Stimulated activated effector memory CD8-positive, alpha-beta T cell treated with anti-CD3 and anti-CD28 coated beads, Interleukin-12 subunit alpha, Interleukin-12 subunit beta, amount 100 ng/mL, for 72 hours (primary cell): ENCODE measurements around the gene TMF1.

ENCODE experiments used
- ATAC-seq: fragments of 150-1000 bp; cut with Tn5 transposase; 2 replicates; pipeline ENCODE4 v1.10.0; 2021
- DNase-seq, 2 donors: peaks; one replicate each; pipeline ENCODE4 v3.0.0; 2021 to 2022; ENCODE audit warnings: low spot score in 2 of 2
- H3K27ac Mint-ChIP-seq: one replicate; pipeline ENCODE4 v1.8.0; 2022; ENCODE audit warnings: mild to moderate bottlenecking, mixed read lengths
- H3K36me3 Mint-ChIP-seq: one replicate; pipeline ENCODE4 v1.8.0; 2022; ENCODE audit warnings: mild to moderate bottlenecking, mixed read lengths
- H3K4me1 Mint-ChIP-seq: one replicate; pipeline ENCODE4 v1.8.0; 2022; ENCODE audit warnings: mixed read lengths
- H3K4me3 Mint-ChIP-seq: one replicate; pipeline ENCODE4 v1.8.0; 2022; ENCODE audit warnings: mild to moderate bottlenecking, mixed read lengths
- H3K9me3 Mint-ChIP-seq: one replicate; pipeline ENCODE4 v1.8.0; 2022; ENCODE audit warnings: mixed read lengths

Gene TMF1

GRCh38 chr3:69012100-69012799, 39.9 kb downstream of the TMF1 start:
- Mint-ChIP-seq H3K4me3 (peak overlapping the region; percentile 72), H3K9me3 (no peaks in the 10 kb centered on the region), H3K4me1 (peaks cover 22% of the 10 kb centered on the region), H3K27ac (peak overlapping the region; percentile 56), H3K36me3 (peaks cover 41% of the 10 kb centered on the region)
- no peak for ATAC-seq
- DNase-seq: no peak

- no peak for DNase-seq
- Mint-ChIP-seq H3K4me1 (peaks cover 22% of the 10 kb centered on the region), H3K27ac (peak overlapping the region; percentile 53), H3K36me3 (peaks cover 47% of the 10 kb centered on the region), H3K4me3 (peak overlapping the region; percentile 72), H3K9me3 (no peaks in the 10 kb centered on the region)
- no peak for ATAC-seq
These were observed 40.9 kb downstream of the TMF1 start for GRCh38 chr3:69011096-69011730.

- H3K36me3 Mint-ChIP-seq: peaks cover 61% of the 10 kb centered on the region
- H3K4me1 Mint-ChIP-seq: peaks cover 14% of the 10 kb centered on the region
- ATAC-seq (no peak), DNase-seq (no peak)
- peak overlapping the region; percentile 53 for H3K27ac Mint-ChIP-seq
- H3K4me3 Mint-ChIP-seq: no peak overlapping the region
- H3K9me3 Mint-ChIP-seq: no peaks in the 10 kb centered on the region
These were observed 42.3 kb downstream of the TMF1 start for GRCh38 chr3:69009559-69010410.

DNA sequence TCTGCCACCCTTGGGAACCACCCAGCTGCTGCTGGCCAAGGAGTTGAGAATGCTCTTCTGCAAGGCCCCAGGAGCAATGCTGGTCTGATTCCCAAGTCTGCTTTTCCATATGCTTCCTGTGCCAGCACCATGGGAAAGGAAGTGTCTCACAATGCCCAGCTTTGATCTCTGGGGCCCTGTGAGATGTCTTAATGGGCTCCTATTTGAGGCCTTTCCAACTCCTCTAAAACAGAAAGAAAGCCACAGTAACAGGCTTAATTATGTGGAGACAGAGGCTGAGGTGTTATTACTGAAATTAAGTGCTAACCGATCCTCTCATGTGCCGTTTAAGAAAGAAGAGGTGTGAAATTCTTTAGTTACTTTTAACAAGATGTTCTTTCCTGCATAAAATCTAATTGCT, 43.2 kb downstream of the TMF1 start:
- H3K4me1 Mint-ChIP-seq: peaks cover 14% of the 10 kb centered on the region
- DNase-seq: no peak
- no peak overlapping the region for H3K4me3 Mint-ChIP-seq
- peaks cover 69% of the 10 kb centered on the region for H3K36me3 Mint-ChIP-seq
- ATAC-seq: no peak
- H3K9me3 Mint-ChIP-seq: no peaks in the 10 kb centered on the region
- no peak overlapping the region for H3K27ac Mint-ChIP-seq

- Mint-ChIP-seq H3K9me3 (no peaks in the 10 kb centered on the region), H3K4me1 (no peaks in the 10 kb centered on the region), H3K27ac (peak overlapping the region; percentile 24), H3K36me3 (peaks cover 87% of the 10 kb centered on the region), H3K4me3 (no peak overlapping the region)
- DNase-seq (no peak), ATAC-seq (no peak)
These were observed 46.2 kb downstream of the TMF1 start for GRCh38 chr3:69005791-69006482.

DNA sequence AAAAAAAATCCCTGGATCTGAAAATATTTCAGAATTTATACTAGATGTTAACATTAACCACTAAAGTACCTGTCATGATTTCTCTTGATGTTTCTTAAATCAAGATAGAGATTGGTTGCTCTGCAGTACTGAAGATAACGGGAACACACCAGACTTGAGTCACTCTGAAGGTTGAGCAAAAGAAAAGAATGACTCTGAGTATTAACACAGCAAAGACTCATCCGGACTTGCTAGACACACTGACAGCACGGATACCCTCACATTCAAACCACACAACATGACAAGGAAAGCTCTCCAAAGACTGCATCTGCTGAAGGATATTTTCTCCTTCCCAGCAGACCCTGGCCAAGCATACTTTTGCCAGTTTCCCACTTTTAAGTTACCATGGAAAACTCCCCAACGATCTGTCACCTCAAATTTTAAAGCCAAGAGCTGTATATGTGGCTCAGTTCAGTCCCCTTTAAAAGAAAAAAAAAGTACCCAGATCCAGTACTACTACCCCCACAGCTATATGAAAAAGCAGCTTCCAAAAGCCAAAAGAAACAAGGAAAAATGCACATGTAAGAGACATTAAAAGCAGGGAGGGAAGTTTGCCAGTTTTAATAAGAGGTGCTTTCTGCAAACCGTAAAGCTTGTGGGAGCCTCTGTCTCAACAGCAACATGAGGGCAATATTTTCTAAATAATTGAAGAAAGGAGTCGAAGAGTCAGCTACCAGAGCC, 46.9 kb downstream of the TMF1 start:
- ATAC-seq (no peak), DNase-seq (no peak)
- peak overlapping the region; percentile 24 for H3K27ac Mint-ChIP-seq
- peaks cover 85% of the 10 kb centered on the region for H3K36me3 Mint-ChIP-seq
- no peaks in the 10 kb centered on the region for H3K9me3 Mint-ChIP-seq
- no peak overlapping the region for H3K4me3 Mint-ChIP-seq
- H3K4me1 Mint-ChIP-seq: no peaks in the 10 kb centered on the region

DNA sequence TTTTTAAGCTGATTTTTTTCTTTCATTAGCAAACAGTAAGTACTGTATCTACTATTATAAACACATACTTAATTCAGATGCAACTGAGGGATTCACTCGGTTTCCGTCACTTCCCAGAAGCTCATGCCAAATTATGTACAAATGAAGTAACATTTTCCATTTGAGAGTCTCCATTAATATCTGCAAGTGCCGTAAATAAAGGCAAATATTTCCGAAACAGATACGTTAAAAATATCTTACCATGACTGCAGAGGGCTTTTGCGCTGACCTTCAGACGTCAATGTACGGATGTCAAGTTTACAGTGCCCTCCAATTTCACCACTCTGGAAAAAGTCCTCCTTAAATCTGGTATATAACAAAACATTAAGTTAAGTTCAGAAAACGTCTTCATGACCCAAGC, 48.0 kb downstream of the TMF1 start:
- Mint-ChIP-seq H3K9me3 (no peaks in the 10 kb centered on the region), H3K4me3 (no peak overlapping the region), H3K27ac (no peak overlapping the region), H3K4me1 (no peaks in the 10 kb centered on the region), H3K36me3 (peaks cover 88% of the 10 kb centered on the region)
- ATAC-seq (no peak), DNase-seq (no peak)

DNA sequence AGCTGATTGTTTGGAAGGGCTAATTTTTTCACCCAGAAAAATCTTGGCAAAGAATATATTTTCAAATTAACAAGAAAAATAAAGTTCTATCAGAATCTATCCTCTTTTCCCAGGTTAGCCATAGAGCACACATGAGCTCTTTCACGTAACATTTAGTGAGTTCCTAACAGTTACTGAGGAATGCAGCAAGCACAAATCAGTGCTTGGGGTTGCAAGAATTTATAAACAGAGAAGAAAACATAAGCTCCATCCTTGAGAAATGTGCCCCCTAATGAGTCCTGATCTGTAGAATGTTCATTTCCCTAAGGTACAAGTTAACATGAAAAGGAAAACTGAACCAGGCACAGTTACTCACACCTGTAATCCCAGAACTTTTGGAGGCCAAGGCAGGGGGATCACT, 52.5 kb downstream of the TMF1 start:
- Mint-ChIP-seq H3K4me3 (no peak overlapping the region), H3K4me1 (peaks cover 17% of the 10 kb centered on the region), H3K36me3 (peaks cover 87% of the 10 kb centered on the region), H3K27ac (no peak overlapping the region), H3K9me3 (no peaks in the 10 kb centered on the region)
- DNase-seq (no peak), ATAC-seq (no peak)

DNA sequence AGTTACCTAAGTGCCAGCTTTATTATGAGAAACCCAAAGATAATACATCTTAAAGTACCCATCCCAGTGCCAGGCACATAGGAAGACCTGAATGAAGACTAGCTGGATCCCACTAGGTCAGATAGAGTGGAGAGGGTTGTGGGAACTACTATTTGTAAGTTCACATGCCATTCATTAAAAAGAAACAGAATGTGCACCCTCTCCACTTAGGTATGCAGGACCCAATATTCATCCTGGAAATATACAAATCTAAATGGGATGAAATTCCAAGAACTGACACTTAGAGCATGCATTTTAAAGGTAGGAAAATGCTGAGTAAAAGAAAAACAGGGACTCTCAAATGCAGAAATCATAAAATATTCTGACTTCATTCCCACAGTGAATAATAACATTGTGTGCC, 53.0 kb downstream of the TMF1 start:
- H3K36me3 Mint-ChIP-seq: peaks cover 87% of the 10 kb centered on the region

DNA sequence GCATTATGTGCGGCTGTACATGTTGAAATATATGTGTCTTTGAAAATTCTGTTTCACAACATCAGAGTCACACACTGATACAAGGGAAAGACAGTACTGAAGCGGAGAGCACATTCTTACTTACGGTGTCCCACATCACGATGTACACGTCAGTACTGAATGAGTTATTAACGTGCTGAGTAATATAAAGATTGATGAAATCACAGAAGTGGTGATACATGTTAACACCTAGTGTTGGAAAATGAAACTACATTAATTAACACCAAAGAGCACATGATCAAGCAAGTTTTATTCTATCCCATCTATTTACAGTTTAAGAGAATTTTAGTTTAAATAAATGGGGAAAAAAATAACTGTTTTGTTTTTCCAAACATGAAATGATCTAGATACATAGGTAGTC, 54.2 kb downstream of the TMF1 start:
- peak; percentile 94 for ATAC-seq
- Mint-ChIP-seq H3K36me3 (peaks cover 82% of the 10 kb centered on the region), H3K4me1 (peaks cover 17% of the 10 kb centered on the region), H3K4me3 (peak overlapping the region; percentile 41), H3K9me3 (no peaks in the 10 kb centered on the region), H3K27ac (peak overlapping the region; percentile 74)
- DNase-seq: no peak

More for the DNA sequence above, 53.0 kb downstream of the TMF1 start:
- Mint-ChIP-seq H3K4me3 (no peak overlapping the region), H3K9me3 (no peaks in the 10 kb centered on the region), H3K4me1 (peaks cover 17% of the 10 kb centered on the region), H3K27ac (no peak overlapping the region)
- DNase-seq (no peak), ATAC-seq (no peak)

DNA sequence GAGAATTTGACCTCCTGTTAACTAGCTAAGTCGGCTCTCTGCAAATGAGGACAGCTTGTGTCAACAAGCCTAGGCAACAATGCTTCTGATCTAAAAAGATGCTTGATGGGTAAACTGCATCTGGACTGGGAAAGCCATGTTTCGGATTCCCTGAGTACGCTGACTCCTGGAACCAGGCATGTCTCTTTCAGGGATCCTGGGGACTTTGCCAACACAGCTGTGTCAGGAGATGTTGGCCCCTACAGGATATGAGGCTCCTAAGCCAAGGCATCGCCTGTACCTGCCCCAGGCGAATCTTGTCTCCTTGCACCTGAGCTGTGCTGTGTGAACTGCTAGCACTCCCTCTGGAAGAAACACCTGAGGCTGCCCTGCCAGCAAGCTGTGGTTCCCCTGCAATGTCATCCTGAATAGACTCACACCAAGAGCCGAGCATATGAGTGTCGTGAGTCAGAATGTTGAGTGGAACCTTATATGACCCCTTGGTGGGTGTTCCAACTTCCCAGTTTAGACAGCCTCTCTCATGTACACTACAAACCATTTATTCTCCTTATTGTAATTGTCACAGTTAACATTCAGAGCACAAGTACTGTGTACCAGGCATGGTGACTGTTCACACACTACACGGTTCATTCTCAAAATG, 55.7 kb downstream of the TMF1 start:
- ATAC-seq: peak; percentile 86
- DNase-seq: peak in 1 of 2 donors; percentile 32
- peak overlapping the region; percentile 20 for H3K4me3 Mint-ChIP-seq
- H3K9me3 Mint-ChIP-seq: no peaks in the 10 kb centered on the region
- H3K36me3 Mint-ChIP-seq: peaks cover 72% of the 10 kb centered on the region
- peak overlapping the region; percentile 74 for H3K27ac Mint-ChIP-seq
- H3K4me1 Mint-ChIP-seq: peaks cover 17% of the 10 kb centered on the region

GRCh38 chr3:68988740-68989139, 63.4 kb downstream of the TMF1 start:
- Mint-ChIP-seq H3K36me3 (peaks cover 59% of the 10 kb centered on the region), H3K9me3 (no peaks in the 10 kb centered on the region), H3K4me3 (no peak overlapping the region), H3K4me1 (peaks cover 7% of the 10 kb centered on the region), H3K27ac (no peak overlapping the region)
- ATAC-seq (no peak), DNase-seq (no peak)

DNA sequence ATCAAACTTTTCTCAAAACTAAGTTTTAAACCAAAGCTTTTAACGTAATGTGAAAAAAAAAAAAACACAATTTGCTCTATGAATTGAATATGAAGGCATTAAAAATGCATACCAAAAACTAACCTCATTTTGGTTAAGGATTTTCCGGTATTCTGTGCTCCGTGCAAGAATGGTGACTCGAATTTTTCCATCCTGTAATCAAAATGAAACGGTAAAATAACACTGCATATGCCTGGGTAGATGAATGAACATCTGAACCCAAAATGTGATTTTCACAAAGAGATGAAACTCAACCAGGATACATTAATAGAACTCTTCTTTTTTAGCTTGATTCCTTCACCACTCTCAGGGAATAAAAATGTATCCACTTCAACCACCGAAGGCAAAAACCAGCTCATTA, 64.8 kb downstream of the TMF1 start:
- ATAC-seq (no peak), DNase-seq (no peak)
- Mint-ChIP-seq H3K9me3 (no peaks in the 10 kb centered on the region), H3K4me3 (no peak overlapping the region), H3K4me1 (peaks cover 7% of the 10 kb centered on the region), H3K36me3 (peaks cover 67% of the 10 kb centered on the region), H3K27ac (no peak overlapping the region)

GRCh38 chr3:68986496-68987208, 65.5 kb downstream of the TMF1 start:
- no peak overlapping the region for H3K4me3 Mint-ChIP-seq
- DNase-seq (peak in 1 of 2 donors; percentile 51), ATAC-seq (peak; percentile 90)
- H3K36me3 Mint-ChIP-seq: peaks cover 72% of the 10 kb centered on the region
- H3K9me3 Mint-ChIP-seq: no peaks in the 10 kb centered on the region
- peak overlapping the region; percentile 15 for H3K27ac Mint-ChIP-seq
- H3K4me1 Mint-ChIP-seq: peaks cover 7% of the 10 kb centered on the region
